ENCODE data around the gene ZNF526. TPM values are rescaled to one million over a fixed set of nuclear protein-coding genes. Genes with fewer than 3 reads are reported as not detected.

The ZNF526 gene
- total and polyA plus RNA-seq, 9 of the 15 experiments (the other 6 are each of a cell fraction or from before 2014, with no cell fraction given), result 1.3 to 17.9 (median 6.2) TPM

- TF ChIP-seq MAFF (IDR thresholded peaks at IDR 0.05; ENCODE audit: low read length) (no peak), GMEB1 (CRISPR knock-in tag; IDR thresholded peaks at IDR 0.05) (no peak), XRCC3 (IDR thresholded peaks at IDR 0.05) (no peak), ZNF124 (CRISPR knock-in tag; IDR thresholded peaks at IDR 0.05) (no peak), PHB2 (IDR thresholded peaks at IDR 0.05; ENCODE audit: low read depth) (no peak), HMGN3 (IDR thresholded peaks at IDR 0.05; ENCODE audit: borderline replicate concordance, extremely low read depth, insufficient read length, low read depth, low read length) (no peak), PATZ1 (CRISPR knock-in tag; IDR thresholded peaks at IDR 0.05; ENCODE audit: borderline replicate concordance) (no peak), TCF7 (IDR thresholded peaks at IDR 0.05; ENCODE audit: borderline replicate concordance) (no peak), PHF21A (IDR thresholded peaks at IDR 0.05; ENCODE audit: borderline replicate concordance, low read depth) (no peak), THRB (CRISPR knock-in tag; conservative IDR thresholded peaks at IDR 0.05) (no peak), SRSF1 (IDR thresholded peaks at IDR 0.05; ENCODE audit: low read depth, low read length) (no peak), TSHZ1 (CRISPR knock-in tag; IDR thresholded peaks at IDR 0.05) (no peak), JUND (IDR thresholded peaks at IDR 0.05; ENCODE audit: borderline replicate concordance, low read depth, low read length) (no peak), JUND (tag; IDR thresholded peaks at IDR 0.05; ENCODE audit: borderline replicate concordance, low read depth, low read length) (no peak), ID3 (CRISPR knock-in tag; IDR thresholded peaks at IDR 0.05) (no peak), ID3 (tag; IDR thresholded peaks at IDR 0.05) (no peak), KDM4B (IDR thresholded peaks at IDR 0.05; ENCODE audit: borderline replicate concordance in 2 of 2, low read depth in 1 of 2) (no peak)
Measured at GRCh38 chr19:42253245-42254088, 33.4 kb downstream of the ZNF526 start (continued).

Measured in K562 (cell line).